Loucy (cell line): ENCODE results near the gene TTC21A.

ENCODE experiments used
- CTCF ChIP-seq: fragments of 200-600 bp; sonication (generic); conservative IDR thresholded peaks from 2 replicates; pipeline ENCODE4 v1.5.1; 2014; ENCODE audit warnings: mild to moderate bottlenecking, antibody characterized with exemption, low read length
- EZH2phosphoT487 ChIP-seq: fragments of 200-600 bp; IDR thresholded peaks from 2 replicates; pipeline ENCODE4 v1.6.1; 2018; ENCODE audit warnings: antibody characterized with exemption, mild to moderate bottlenecking, moderate library complexity, borderline replicate concordance

- TF ChIP-seq CTCF (no peak), EZH2phosphoT487 (no peak)
These were observed 40.4 kb downstream of the TTC21A start for GRCh38 chr3:39147711-39148434.
